Activated T-cell treated with anti-CD3 and anti-CD28 coated beads, Interleukin-2, amount 50 U/mL, for 24 hours (primary cell): ENCODE results near the gene GNLY.
"Not testable (repeated sequence)": the region's sequence is repeated elsewhere in the genome, so short reads cannot be mapped to it uniquely, and the experiment has no call there.

Experiments used
- DNase-seq: peaks from one replicate; pipeline ENCODE4 v3.0.0-alpha.2; 2020
- H3K27ac Mint-ChIP-seq: 2 replicates; pipeline ENCODE4 v1.8.0; 2020; ENCODE audit warnings: mild to moderate bottlenecking, mixed read lengths
- H3K27me3 Mint-ChIP-seq: 2 replicates; pipeline ENCODE4 v1.8.0; 2020; ENCODE audit warnings: mixed read lengths
- H3K36me3 Mint-ChIP-seq: 2 replicates; pipeline ENCODE4 v1.8.0; 2020; ENCODE audit warnings: low read depth, mixed read lengths
- H3K4me1 Mint-ChIP-seq: 2 replicates; pipeline ENCODE4 v1.8.0; 2020; ENCODE audit warnings: low read depth, mixed read lengths
- H3K4me3 Mint-ChIP-seq: 2 replicates; pipeline ENCODE4 v1.8.0; 2020; ENCODE audit warnings: mild to moderate bottlenecking, moderate library complexity, mixed read lengths
- H3K9me3 Mint-ChIP-seq: 2 replicates; pipeline ENCODE4 v1.8.0; 2020; ENCODE audit warnings: mixed read lengths

Gene GNLY

DNA sequence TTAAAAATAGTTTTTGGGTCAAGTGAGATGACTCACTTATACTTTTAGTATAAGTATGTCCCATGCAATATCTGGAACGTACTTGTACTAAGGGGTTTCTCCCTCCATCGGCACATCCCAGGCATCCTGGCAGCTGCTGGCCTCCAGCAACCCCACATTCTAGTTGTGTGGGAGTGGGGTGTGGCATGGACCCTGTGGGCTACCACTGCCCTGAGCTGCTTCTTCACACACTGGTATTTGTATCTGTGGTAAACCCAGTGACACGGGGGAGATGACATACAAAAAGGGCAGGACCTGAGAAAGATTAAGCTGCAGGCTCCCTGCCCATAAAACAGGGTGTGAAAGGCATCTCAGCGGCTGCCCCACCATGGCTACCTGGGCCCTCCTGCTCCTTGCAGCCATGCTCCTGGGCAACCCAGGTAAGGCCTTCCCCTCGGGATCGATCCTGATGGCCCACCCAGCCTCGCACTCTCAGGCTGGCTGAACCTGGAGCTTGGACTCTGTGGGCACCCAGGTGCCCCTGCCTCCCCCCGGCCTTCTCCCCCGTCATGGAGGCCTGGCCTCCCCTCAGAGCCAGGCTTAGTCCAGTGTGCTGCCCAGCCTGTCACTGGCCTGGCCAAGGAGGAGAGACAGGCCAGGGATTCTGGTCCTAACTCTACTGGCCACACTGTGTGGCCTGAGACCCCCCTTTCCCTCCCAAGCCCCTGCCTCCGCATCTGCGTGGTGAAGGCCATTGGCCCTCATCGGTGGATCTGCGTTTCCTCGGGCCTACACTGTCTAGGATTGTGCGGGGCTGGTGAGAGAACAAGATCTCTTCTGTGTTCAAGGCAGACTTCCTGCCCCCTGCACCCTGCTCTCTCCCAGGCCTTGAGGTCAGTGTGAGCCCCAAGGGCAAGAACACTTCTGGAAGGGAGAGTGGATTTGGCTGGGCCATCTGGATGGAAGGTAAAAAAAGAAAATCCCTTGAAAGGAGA lies at the start of gene GNLY:
GNLY (plus strand) TSS at position 307 of the 974 bp plus-strand sequence; CDS start at position 368, 61 bp downstream.
- H3K27ac Mint-ChIP-seq: peak within 1 kb of the TSS; percentile 12

DNA sequence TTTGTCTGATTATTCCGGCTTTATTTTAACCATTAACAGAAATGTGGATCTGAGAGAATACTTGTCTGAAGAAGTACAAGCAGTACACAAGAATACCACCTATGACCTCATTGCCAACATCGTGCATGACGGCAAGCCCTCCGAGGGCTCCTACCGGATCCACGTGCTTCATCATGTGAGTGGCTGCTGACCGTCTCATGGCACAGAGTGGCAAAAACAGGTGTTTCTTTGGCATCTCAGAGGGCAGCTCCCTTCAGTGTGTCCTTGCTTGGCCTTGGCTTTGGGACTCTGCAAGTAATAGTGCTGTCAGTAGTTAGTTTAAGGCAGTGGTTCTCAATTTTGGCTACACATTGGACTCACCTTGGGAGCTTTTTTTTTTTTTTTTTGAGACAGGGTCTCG lies 49.2 kb upstream of the GNLY start:
- Mint-ChIP-seq H3K36me3 (peaks cover 99% of the 10 kb centered on the region), H3K4me1 (peaks cover 15% of the 10 kb centered on the region), H3K4me3 (no peak overlapping the region), H3K27ac (no peak overlapping the region), H3K27me3 (no peaks in the 10 kb centered on the region), H3K9me3 (no peaks in the 10 kb centered on the region)
- no peak for DNase-seq

More for the DNA sequence above, at the start of gene GNLY:
- Mint-ChIP-seq H3K36me3 (no peaks in the 10 kb centered on the region), H3K27me3 (no peaks in the 10 kb centered on the region), H3K4me3 (peak within 1 kb of the TSS; percentile 20), H3K9me3 (no peaks in the 10 kb centered on the region), H3K4me1 (peaks cover 4% of the 10 kb centered on the region)
- DNase-seq: no peak

DNA sequence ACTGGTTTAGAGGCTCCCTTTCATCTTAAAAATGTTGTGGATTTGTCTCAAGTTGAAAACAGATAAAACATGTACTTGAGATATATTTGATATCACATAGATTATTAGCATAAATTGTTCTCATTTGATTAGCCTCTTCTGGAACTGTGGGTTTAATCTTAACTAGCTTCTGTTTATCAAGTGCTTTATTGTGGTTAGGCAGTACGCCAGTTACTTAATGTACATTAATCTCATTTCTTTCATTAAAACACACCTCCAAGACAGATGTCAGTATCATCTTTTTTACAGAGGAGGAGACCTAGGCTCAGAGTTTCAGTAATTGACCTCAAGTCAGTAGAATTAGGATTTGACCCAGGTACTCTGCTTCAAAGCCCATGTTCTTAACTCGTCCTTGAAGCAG lies 48.0 kb upstream of the GNLY start:
- H3K4me1 Mint-ChIP-seq: peaks cover 15% of the 10 kb centered on the region
- no peaks in the 10 kb centered on the region for H3K27me3 Mint-ChIP-seq
- no peak for DNase-seq
- no peak overlapping the region for H3K27ac Mint-ChIP-seq
- H3K9me3 Mint-ChIP-seq: no peaks in the 10 kb centered on the region
- peaks cover 96% of the 10 kb centered on the region for H3K36me3 Mint-ChIP-seq
- no peak overlapping the region for H3K4me3 Mint-ChIP-seq

DNA sequence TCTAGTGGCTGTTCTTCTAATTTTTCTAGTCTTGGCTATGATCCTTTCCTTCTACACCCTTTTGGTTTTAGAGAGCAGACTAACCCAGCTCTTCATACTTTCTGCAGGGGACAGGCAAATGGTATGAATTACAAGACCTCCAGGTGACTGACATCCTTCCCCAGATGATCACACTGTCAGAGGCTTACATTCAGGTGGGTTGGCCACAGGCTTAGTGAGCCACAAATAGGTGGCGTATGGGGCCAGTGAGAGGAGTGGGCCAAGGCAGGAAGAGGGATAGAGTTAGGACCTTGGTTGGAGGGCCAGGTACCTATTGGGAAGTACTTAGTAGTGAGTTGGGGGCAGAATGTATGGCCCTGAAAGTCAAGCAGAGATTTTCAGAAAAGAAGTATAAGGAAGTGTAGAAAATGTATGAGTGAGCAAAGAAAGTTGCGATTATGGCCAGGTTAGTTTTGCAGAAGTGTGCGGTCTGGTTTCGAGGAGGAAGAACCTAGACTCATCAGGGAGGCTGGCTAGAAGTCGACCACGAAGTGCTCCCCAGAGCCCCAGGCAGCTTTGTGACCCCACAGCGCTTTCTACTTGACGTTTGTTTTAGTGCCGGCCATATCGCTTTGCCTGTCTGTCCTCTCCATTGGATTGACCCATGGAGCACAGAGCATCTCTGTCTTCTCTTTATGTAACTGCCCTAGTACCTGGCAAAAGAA lies 46.2 kb upstream of the GNLY start:
- DNase-seq: no peak
- H3K9me3 Mint-ChIP-seq: no peaks in the 10 kb centered on the region
- H3K4me3 Mint-ChIP-seq: no peak overlapping the region
- H3K36me3 Mint-ChIP-seq: peaks cover 92% of the 10 kb centered on the region
- H3K4me1 Mint-ChIP-seq: peaks cover 3% of the 10 kb centered on the region
- no peaks in the 10 kb centered on the region for H3K27me3 Mint-ChIP-seq
- H3K27ac Mint-ChIP-seq: no peak overlapping the region

GRCh38 chr2:85648619-85649018 lies 45.5 kb upstream of the GNLY start:
- Mint-ChIP-seq H3K4me3 (no peak overlapping the region), H3K27me3 (no peaks in the 10 kb centered on the region), H3K9me3 (no peaks in the 10 kb centered on the region), H3K4me1 (peaks cover 2% of the 10 kb centered on the region), H3K27ac (no peak overlapping the region), H3K36me3 (peaks cover 92% of the 10 kb centered on the region)
- DNase-seq: no peak

- Mint-ChIP-seq H3K9me3 (no peaks in the 10 kb centered on the region), H3K27ac (peak overlapping the region; percentile 44), H3K27me3 (no peaks in the 10 kb centered on the region), H3K36me3 (peaks cover 91% of the 10 kb centered on the region), H3K4me1 (peaks cover 2% of the 10 kb centered on the region), H3K4me3 (no peak overlapping the region)
- no peak for DNase-seq
These were observed 44.7 kb upstream of the GNLY start for GRCh38 chr2:85649201-85650190.

DNA sequence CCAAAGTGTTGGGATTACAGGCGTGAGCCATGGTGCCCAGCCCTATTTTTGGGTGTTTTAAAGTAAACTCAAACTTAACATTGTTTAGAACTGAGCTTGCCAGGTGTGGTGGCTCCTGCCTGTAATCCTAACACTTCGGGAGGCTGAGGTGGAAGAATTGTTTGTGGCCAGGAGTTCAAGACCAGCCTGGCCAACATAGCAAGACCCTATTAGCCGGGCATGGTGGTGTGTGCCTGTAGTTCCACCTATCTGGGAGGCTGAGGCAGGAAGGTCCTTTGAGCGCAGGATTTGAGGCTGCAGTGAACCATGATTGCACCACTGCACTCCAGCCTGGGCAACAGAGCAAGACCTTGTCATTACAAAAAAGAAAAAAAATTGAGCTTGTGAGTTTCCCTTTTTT lies 43.7 kb upstream of the GNLY start:
- H3K4me1 Mint-ChIP-seq: peaks cover 2% of the 10 kb centered on the region
- H3K36me3 Mint-ChIP-seq: peaks cover 85% of the 10 kb centered on the region
- H3K27me3 Mint-ChIP-seq: no peaks in the 10 kb centered on the region
- H3K27ac Mint-ChIP-seq: no peak overlapping the region
- DNase-seq: no peak
- H3K9me3 Mint-ChIP-seq: no peaks in the 10 kb centered on the region
- H3K4me3 Mint-ChIP-seq: no peak overlapping the region

DNA sequence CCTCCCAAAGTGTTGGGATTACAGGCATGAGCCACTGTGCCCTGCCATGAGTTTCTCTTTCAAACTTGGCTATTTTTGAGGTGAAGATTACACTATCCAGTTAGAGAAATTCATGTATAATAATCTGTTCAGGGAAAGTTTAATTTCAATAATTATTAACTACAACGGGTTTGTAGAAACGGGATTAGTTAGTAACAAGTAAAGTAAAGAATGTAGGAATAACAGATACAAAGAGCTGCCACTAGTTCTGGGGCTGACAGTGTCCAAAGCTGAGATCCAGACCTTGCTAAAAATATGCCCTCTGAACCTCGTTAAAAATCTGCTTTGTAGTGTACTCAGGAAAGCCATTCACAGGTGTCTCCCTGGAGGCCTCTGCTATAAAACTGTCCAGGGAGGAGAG lies 43.1 kb upstream of the GNLY start:
- Mint-ChIP-seq H3K9me3 (no peaks in the 10 kb centered on the region), H3K36me3 (peaks cover 85% of the 10 kb centered on the region), H3K27ac (no peak overlapping the region), H3K4me3 (no peak overlapping the region), H3K4me1 (peaks cover 2% of the 10 kb centered on the region), H3K27me3 (no peaks in the 10 kb centered on the region)
- DNase-seq: no peak

DNA sequence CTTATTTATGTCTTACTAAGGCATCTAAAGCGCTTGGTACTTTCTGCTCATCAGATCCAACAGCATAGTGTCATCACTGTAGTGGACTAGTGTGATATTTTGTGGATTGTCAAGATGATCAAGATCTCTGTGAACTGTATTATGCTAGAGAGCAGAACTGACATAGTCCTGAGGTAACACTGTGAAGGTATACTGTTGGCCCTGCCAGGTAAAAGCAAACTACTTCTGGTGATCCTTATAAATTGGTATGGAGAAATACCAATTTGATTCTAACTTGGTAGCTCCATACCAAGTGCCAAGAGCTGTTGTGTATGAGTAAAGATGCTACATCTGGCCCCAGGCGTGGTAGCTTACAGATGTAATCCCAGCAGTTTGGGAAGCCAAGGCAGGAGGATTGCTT lies 42.1 kb upstream of the GNLY start:
- H3K4me1 Mint-ChIP-seq: peaks cover 2% of the 10 kb centered on the region
- DNase-seq: no peak
- H3K27me3 Mint-ChIP-seq: no peaks in the 10 kb centered on the region
- no peak overlapping the region for H3K27ac Mint-ChIP-seq
- peaks cover 81% of the 10 kb centered on the region for H3K36me3 Mint-ChIP-seq
- no peak overlapping the region for H3K4me3 Mint-ChIP-seq
- H3K9me3 Mint-ChIP-seq: no peaks in the 10 kb centered on the region

GRCh38 chr2:85653996-85654395 lies 40.2 kb upstream of the GNLY start:
- Mint-ChIP-seq H3K4me3 (no peak overlapping the region), H3K27me3 (no peaks in the 10 kb centered on the region), H3K4me1 (peaks cover 2% of the 10 kb centered on the region), H3K9me3 (no peaks in the 10 kb centered on the region), H3K27ac (no peak overlapping the region), H3K36me3 (peaks cover 76% of the 10 kb centered on the region)
- DNase-seq: no peak

DNA sequence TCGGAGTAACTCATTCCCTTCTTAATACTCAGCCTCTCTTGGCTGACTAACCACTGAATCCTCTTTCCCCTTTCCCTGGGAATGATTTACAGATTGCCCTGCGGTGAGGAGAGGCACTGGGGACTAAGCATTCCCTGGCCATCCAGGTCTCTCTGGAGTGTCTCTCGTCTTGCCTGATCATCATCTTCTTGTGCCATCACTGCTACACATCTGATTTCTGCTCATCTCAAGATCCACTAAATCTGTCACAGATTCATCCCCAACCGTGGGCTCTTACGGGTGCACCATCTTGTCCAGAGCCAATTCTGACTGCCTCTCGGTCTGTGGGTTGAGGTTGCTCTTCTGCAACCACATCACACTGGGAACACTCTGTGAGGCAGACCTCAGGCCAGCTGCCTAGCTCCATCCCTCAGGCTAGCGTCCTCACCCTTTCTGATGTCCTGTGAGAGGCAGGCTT lies 38.2 kb upstream of the GNLY start:
- Mint-ChIP-seq H3K4me3 (no peak overlapping the region), H3K27me3 (no peaks in the 10 kb centered on the region), H3K27ac (no peak overlapping the region), H3K4me1 (peaks cover 2% of the 10 kb centered on the region), H3K9me3 (no peaks in the 10 kb centered on the region), H3K36me3 (peaks cover 65% of the 10 kb centered on the region)
- DNase-seq: no peak

GRCh38 chr2:85656468-85656867 lies 37.7 kb upstream of the GNLY start:
- Mint-ChIP-seq H3K4me1 (peaks cover 2% of the 10 kb centered on the region), H3K27me3 (no peaks in the 10 kb centered on the region), H3K36me3 (peaks cover 61% of the 10 kb centered on the region), H3K9me3 (no peaks in the 10 kb centered on the region), H3K4me3 (no peak overlapping the region), H3K27ac (no peak overlapping the region)
- no peak for DNase-seq

DNA sequence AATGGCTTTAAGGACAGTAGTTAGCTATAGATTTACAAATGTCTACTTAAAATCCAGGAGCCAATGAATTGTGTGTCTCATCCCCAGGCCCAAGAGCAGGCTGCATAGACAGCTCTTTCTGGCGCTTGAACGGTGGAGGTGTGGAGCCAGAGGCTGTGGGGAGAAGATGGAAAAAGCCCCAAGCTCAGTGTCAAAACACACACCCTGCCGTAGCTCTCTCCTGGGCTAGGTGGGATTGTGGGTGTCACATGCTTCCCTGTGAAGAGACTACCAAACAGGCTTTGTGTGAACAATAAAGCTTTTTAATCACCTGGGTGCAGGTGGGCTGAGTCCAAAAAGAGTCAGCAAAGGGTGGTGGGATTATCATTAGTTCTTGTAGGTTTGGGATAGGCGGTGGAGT lies 36.8 kb upstream of the GNLY start:
- H3K9me3 Mint-ChIP-seq, H3K4me3 Mint-ChIP-seq, H3K4me1 Mint-ChIP-seq, DNase-seq, H3K27me3 Mint-ChIP-seq: not testable (repeated sequence)
- Mint-ChIP-seq H3K36me3 (peaks cover 53% of the 10 kb centered on the region), H3K27ac (peak overlapping the region; percentile 37)

- Mint-ChIP-seq H3K36me3 (peaks cover 36% of the 10 kb centered on the region), H3K9me3 (no peaks in the 10 kb centered on the region), H3K4me3 (no peak overlapping the region), H3K4me1 (no peaks in the 10 kb centered on the region), H3K27me3 (no peaks in the 10 kb centered on the region), H3K27ac (no peak overlapping the region)
- DNase-seq: no peak
These were observed 34.7 kb upstream of the GNLY start for GRCh38 chr2:85659324-85659981.
